ENCODE measurements around the gene NMRK2. TPM values are rescaled to one million over a fixed set of nuclear protein-coding genes. Genes with fewer than 3 reads are reported as not detected.

Gene NMRK2
- total and polyA plus RNA-seq, 2 of the 13 experiments (the other 11 are each of a cell fraction or from before 2014, with no cell fraction given): not detected

GRCh38 chr19:3983936-3984583 lies 51.2 kb downstream of the NMRK2 start (continued):
- TF ChIP-seq, protein P1, sequence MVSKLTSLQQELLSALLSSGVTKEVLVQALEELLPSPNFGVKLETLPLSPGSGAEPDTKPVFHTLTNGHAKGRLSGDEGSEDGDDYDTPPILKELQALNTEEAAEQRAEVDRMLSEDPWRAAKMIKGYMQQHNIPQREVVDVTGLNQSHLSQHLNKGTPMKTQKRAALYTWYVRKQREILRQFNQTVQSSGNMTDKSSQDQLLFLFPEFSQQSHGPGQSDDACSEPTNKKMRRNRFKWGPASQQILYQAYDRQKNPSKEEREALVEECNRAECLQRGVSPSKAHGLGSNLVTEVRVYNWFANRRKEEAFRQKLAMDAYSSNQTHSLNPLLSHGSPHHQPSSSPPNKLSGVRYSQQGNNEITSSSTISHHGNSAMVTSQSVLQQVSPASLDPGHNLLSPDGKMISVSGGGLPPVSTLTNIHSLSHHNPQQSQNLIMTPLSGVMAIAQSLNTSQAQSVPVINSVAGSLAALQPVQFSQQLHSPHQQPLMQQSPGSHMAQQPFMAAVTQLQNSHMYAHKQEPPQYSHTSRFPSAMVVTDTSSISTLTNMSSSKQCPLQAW (CRISPR knock-in tag; IDR thresholded peaks at IDR 0.05): no peak
- TF ChIP-seq KLF13 (CRISPR knock-in tag; IDR thresholded peaks at IDR 0.05) (no peak), ATF3 (CRISPR knock-in tag; IDR thresholded peaks at IDR 0.05) (peak; percentile 81), TMF1 (CRISPR knock-in tag; IDR thresholded peaks at IDR 0.05; ENCODE audit: low read depth) (0 out of 2 replicates have a peak, but pooled peaks have one; percentile 47), PLSCR1 (CRISPR knock-in tag; IDR thresholded peaks at IDR 0.05; ENCODE audit: borderline replicate concordance) (no peak), SAP130 (CRISPR knock-in tag; IDR thresholded peaks at IDR 0.05; ENCODE audit: low read depth) (peak; percentile 80), ZSCAN9 (CRISPR knock-in tag; IDR thresholded peaks at IDR 0.05; ENCODE audit: borderline replicate concordance) (no peak), ZSCAN25 (CRISPR knock-in tag; IDR thresholded peaks at IDR 0.05) (no peak), MATR3 (CRISPR knock-in tag; IDR thresholded peaks at IDR 0.05) (no peak), ZSCAN12 (CRISPR knock-in tag; IDR thresholded peaks at IDR 0.05) (no peak), FOXK2 (IDR thresholded peaks at IDR 0.05) (0 out of 2 replicates have a peak, but pooled peaks have one; percentile 19), XRCC5 (optimal IDR thresholded peaks at IDR 0.05; ENCODE audit: low read length) (no peak), BRD4 (CRISPR knock-in tag; IDR thresholded peaks at IDR 0.05) (0 out of 2 replicates have a peak, but pooled peaks have one; percentile 32), SP140L (CRISPR knock-in tag; IDR thresholded peaks at IDR 0.05; ENCODE audit: borderline replicate concordance) (no peak), ZNF333 (CRISPR knock-in tag; IDR thresholded peaks at IDR 0.05; ENCODE audit: borderline replicate concordance) (no peak), ZNF572 (CRISPR knock-in tag; IDR thresholded peaks at IDR 0.05) (no peak), HNF4G (IDR thresholded peaks at IDR 0.05; ENCODE audit: borderline replicate concordance, low read depth, low read length) (no peak), HNF4G (CRISPR knock-in tag; IDR thresholded peaks at IDR 0.05; ENCODE audit: borderline replicate concordance, low read depth) (no peak)
- TF ChIP-seq, protein P2, sequence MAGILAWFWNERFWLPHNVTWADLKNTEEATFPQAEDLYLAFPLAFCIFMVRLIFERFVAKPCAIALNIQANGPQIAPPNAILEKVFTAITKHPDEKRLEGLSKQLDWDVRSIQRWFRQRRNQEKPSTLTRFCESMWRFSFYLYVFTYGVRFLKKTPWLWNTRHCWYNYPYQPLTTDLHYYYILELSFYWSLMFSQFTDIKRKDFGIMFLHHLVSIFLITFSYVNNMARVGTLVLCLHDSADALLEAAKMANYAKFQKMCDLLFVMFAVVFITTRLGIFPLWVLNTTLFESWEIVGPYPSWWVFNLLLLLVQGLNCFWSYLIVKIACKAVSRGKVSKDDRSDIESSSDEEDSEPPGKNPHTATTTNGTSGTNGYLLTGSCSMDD (CRISPR knock-in tag; IDR thresholded peaks at IDR 0.05): no peak
- TF ChIP-seq, protein P3, sequence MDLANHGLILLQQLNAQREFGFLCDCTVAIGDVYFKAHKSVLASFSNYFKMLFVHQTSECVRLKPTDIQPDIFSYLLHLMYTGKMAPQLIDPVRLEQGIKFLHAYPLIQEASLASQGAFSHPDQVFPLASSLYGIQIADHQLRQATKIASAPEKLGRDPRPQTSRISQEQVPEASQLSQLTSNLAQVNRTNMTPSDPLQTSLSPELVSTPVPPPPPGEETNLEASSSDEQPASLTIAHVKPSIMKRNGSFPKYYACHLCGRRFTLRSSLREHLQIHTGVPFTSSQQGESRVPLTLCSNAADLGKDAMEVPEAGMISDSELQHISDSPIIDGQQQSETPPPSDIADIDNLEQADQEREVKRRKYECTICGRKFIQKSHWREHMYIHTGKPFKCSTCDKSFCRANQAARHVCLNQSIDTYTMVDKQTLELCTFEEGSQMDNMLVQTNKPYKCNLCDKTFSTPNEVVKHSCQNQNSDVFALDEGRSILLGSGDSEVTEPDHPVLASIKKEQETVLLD (CRISPR knock-in tag; IDR thresholded peaks at IDR 0.05; ENCODE audit: low read depth): no peak
- TF ChIP-seq, protein P4, sequence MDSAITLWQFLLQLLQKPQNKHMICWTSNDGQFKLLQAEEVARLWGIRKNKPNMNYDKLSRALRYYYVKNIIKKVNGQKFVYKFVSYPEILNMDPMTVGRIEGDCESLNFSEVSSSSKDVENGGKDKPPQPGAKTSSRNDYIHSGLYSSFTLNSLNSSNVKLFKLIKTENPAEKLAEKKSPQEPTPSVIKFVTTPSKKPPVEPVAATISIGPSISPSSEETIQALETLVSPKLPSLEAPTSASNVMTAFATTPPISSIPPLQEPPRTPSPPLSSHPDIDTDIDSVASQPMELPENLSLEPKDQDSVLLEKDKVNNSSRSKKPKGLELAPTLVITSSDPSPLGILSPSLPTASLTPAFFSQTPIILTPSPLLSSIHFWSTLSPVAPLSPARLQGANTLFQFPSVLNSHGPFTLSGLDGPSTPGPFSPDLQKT (CRISPR knock-in tag; IDR thresholded peaks at IDR 0.05; ENCODE audit: borderline replicate concordance): no peak
